Stomach (tissue), 4 donors: ENCODE data around the gene PITPNM3.
A peak's percentile ranks its signal among the peaks of the same experiment; 100 is the strongest.

Source experiments
- CTCF ChIP-seq, 7 experiments: fragments of 450-650 bp in 4 of 7; fragments of 200-600 bp in 3 of 7; sonication (generic) in 3 of 7; IDR thresholded peaks; one replicate each; pipeline ENCODE4 v1.5.1; 2016 to 2019; ENCODE audit warnings: antibody characterized with exemption in 7 of 7, control low read depth in 2 of 7, mild to moderate bottlenecking in 1 of 7
- POLR2A ChIP-seq, 4 donors: fragments of 450-650 bp; IDR thresholded peaks; one replicate each; pipeline ENCODE4 v1.6.1; 2016; ENCODE audit warnings: antibody characterized with exemption in 4 of 4, control low read depth in 2 of 4, mild to moderate bottlenecking in 1 of 4, moderate library complexity in 1 of 4

DNA sequence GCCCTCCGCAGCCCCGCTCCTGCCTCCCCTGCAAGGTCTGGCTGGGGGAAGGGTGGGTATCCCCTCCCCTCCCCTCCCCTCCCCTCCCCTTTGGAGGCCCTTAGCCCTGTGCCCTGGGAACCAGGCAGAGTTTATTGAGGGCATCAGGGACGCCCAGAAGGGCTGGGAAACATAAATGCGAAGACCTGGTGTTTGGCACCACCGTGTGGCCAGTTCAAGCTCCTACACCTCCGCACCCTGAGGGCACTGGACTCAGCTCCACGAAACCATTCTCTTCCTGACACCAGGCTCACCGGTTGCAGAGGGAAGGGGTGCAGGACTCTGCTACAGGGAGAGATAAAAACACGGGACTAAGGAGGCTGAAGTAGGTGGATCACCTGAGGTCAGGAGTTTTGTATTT, 120.4 kb downstream of the PITPNM3 start:
- no peak for TF ChIP-seq POLR2A (IDR thresholded peaks at IDR 0.05)
- TF ChIP-seq CTCF (IDR thresholded peaks at IDR 0.05): peak in 5 of 7 experiments; percentile 48 to 88 (median 80)
